ENCODE results near the gene RFPL2. TPM values are rescaled to one million over a fixed set of nuclear protein-coding genes. Genes with fewer than 3 reads are reported as not detected.
"Not testable (repeated sequence)": the region's sequence is repeated elsewhere in the genome, so short reads cannot be mapped to it uniquely, and the experiment has no call there.

Gene RFPL2
- total RNA-seq, 1 experiment from 2014 or later: 0.30 TPM

DNA sequence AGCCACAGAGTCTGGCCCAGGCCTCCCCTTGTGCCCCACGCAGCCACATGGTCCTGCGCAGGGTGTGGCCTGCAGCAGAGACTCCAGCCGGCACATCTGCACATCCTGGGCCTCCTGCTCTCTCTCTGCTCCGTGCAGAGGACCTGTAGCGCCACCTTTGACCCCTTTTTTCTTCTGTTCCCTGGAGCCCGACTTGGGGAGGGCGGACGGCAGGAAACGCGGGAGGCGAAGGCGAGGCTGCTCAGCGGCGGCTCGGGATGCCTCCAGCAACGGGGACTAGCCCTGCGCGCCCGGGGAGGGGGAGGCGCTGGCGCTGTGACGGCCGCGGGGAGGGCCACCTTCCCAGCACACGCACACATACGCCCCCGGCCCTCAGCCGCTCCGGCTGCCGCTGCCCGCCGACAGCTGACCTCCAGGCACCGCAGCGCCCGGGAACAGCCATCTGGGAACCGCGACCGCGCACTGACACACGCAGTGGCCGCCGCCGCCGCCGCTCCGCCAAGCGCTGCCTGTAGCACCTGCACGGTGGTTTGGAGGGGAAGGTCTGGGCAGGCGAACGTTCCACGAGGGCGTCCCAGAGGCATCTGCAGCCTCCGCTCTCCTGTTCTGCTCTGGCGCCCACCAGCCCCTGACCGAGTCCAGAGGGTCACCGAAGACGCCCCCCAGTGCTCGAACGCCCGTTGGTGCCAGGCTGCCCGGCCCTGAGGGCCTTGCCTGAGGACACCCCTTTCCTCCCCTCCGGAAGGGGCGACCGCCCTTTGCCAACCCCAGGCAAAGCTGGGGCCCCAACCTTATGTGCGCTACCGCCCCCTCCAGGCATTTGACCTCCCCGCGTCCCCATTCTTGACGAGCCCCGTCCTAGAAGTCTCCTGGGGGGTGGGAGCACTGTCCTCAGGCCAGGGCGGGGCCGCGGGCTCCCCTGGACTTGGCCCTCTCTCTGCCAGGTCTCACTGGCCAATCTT is 28.9 kb downstream of the RFPL2 start:
- no peak for DNase-seq (ENCODE audit: extremely low read depth, low read depth)

DNA sequence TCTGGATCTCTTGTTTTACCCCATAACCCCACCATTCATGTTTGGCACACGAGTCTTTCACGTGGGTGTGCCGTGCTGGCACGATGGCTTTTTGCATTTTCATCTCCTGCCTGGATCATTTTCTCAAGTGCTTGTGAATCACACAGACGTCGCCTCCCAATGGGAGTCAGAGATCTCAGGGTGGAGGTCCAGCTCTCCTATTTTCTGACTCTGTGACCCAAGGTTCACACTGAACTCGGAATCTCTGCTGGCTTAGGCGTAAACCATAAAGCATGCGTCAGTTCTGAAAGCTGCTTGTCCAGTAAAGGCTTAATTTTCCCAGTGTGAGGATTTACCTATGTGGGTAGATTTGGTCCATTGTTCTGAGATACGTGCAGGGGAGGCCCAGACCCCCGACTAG is 29.8 kb downstream of the RFPL2 start:
- no peak for DNase-seq (ENCODE audit: extremely low read depth, low read depth)

DNA sequence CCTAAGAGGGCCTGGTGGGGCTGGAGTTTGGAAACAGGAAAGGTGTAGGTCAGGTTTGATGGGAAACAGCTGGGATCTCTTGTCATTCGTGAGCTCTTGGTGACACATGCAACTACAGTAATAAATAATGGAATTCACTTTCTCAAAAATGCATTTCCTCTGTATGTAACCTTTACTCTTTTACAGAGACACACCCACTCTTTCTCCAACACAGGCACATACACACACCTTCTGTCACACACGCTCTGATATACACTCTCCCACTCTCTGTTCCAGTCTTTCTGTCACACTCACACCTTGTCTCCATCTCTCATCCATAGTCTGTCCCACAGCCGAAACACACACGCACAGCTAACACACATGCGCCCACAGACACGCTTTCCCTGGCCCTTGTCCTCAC is 39.2 kb downstream of the RFPL2 start:
- no peak for DNase-seq (ENCODE audit: extremely low read depth, low read depth)

DNA sequence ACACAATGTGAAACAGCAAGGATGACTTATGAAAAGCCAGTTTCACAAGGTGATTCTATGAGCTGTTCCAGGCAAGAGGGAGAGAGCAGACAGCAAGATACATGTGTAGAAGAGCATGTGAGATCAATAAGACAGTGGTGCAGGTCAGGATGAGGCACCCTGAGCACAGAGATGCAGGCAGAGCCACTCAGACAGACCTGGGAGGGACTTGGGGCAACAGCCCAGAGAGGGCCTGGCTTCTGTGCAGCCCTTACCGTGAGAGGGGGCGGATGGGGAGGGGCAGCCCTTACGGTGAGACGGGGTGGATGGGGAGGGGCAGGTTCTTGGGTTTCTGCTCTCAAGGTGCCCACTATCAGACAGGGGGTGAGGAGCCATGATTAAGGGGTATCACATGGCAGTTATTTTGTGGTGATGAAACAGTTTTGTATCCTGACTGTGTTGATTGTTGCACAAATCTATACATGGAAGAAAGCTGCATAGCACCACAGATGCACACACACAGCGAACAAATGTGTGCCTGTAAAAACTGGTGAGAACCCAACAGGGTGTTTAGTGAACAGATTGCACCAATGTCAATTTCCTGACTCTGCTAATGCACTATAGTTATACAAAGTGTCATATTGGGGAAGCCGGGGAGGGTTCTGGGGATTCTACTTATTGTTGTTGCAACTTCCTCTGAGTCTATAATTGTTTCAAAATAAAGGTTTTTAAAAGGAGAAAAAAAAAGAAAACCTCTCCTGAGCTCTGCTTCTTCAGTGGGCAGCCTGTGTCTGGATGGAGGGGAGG is 40.6 kb downstream of the RFPL2 start:
- DNase-seq (ENCODE audit: extremely low read depth, low read depth): no peak

DNA sequence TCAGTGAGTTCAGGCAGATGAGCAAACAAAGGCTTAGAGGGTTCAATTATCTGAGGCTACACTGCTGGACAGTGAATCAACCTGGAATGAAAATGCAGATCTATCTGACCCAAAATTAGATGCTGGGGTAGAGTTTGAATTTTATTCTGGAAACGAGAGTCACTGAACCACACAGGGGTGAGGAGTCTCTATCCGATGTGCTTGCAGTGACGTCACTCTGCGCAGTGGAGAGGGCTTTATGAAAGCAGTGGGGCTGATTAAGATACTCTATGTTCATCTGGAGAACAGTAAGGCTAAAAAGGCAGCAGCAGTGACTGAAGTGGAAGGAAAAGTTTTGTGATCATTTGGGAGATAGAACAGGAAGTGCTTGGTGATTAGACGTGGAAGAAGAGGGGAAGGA is 44.5 kb downstream of the RFPL2 start:
- DNase-seq (ENCODE audit: extremely low read depth, low read depth): not testable (repeated sequence)

DNA sequence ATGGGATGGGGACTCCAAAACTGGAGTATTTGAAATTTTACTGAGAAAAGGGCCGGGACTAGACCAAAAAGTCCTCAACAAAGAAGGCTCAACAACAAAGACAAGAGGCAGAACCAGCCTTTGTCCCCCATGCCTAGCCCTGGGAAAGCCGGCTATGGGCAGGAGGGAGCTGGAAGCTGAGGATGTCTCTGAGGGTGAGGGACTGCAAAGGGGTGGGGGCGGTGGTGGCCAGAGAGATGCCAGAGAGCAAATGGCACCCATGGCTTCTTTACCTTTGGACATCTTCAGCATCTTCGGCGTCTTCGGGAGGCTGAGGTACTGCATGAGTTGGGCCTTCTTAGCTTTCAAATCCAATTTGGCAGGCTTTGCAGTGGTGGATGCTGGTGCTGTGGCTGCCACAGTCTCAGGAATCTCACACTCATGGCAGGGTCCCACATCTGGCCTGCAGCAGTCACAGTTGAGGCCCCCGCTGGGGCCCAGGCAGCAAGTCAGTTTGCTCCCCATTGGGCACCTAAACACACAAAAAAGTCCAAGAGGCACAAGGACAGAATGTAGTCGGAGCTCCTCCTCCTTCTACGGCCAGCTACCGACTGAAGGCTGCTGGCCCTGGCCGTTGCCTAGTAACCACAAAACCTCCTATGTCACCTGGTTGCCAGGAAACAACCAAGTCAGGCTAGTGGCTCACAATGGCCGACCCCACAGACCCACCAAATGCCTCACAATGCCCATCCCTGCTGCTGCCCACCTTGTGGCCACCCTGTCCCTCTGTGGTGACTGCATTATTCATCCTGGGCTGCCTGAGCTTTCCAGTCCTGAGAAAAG is 46.0 kb downstream of the RFPL2 start, which contains the start of gene C22orf42:
TSS of gene C22orf42 (minus strand) at position 592 of the 822 bp plus-strand sequence. CDS start at position 504, 88 bp downstream.
- no peak for DNase-seq (ENCODE audit: extremely low read depth, low read depth)

DNA sequence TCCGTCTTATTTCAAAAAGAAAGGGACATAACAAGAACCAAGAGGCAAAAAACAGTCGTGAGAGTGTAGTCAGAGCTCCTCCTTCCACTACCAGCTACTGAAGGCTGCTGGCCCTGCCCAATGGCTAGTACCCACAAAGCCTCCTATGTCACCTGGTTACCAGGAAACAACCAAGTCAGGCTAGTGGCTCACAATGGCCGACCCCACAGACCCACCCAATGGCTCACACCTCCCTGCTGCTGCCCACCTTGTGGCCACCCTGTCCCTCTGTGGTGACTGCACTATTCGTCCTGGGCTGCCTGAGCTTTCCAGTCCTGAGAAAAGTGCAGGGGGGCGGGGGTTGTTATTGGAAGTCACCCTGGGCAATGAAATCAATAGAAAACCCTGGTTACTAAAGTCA is 47.2 kb downstream of the RFPL2 start:
- not testable (repeated sequence) for DNase-seq (ENCODE audit: extremely low read depth, low read depth)

DNA sequence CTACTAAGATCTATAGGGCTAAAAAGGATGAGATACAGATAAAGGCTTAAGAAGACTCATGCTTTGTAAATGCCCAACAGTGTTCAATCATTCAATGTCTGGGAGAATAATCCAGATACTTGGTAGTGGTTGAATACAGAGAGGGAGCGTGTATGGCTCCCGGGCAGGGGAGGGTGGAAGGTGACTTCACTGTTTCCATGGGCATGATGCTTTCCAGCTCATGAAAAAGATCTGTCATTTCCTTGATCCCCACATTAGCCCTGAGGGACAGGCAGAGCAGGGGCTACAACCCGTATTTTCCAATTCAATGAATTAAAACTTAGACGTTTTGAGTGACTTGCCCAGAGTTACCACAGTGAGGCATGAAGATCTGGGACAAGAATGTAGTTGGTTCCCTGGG is 50.1 kb downstream of the RFPL2 start:
- not testable (repeated sequence) for DNase-seq (ENCODE audit: extremely low read depth, low read depth)

DNA sequence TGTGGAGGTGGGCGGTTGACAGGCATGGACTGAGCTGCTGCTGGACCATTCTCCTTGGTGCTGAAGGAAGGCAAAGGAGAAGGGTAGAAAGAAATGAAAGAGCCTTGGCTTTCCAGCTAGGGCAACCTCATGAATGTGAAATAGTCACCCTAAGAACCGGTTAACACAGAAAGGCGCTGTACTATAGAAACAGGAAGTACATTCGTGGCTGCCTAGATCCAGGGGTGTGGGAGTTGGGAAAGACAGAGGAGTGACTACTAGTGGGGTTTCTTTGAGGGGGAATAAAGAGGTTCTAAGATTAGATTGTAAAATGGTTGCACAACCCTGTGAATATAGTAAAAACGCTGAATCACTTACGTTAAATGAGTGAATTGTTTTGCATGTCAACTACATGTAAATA is 53.2 kb downstream of the RFPL2 start:
- DNase-seq (ENCODE audit: extremely low read depth, low read depth): not testable (repeated sequence)

DNA sequence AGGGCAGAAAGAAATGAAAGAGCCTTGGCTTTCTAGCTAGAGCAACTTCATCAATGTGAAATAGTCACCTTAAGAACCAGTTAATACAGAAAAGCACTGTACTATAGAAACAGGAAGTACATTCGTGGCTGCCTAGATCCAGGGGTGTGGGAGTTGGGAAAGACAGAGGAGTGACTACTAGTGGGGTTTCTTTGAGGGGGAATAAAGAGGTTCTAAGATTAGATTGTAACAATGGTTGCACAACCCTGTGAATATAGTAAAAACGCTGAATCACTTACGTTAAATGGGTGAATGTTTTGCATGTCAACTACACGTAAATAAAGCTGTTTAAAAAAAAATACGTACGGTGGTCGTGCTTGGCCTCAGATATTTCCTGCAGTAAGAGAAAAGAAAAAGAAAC is 54.2 kb downstream of the RFPL2 start:
- DNase-seq (ENCODE audit: extremely low read depth, low read depth): not testable (repeated sequence)

DNA sequence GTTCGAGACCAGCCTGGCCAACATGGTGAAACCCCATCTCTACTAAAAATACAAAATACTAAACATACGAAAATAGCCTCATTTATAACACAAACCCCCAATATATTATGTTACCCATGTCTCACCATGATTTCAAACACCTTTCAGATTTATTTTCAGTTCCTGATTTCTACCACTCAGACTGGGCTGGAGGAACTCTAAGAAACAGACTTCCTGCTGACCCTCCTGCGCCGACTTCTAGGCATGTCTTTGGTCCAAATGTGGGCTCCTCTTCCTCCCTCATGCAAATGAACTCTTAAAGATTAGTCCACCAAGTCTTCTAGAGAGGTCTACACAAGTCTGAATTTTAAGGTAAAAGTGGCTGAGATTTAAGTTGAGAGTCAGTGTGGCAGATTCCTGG is 56.5 kb downstream of the RFPL2 start:
- DNase-seq (ENCODE audit: extremely low read depth, low read depth): not testable (repeated sequence)

DNA sequence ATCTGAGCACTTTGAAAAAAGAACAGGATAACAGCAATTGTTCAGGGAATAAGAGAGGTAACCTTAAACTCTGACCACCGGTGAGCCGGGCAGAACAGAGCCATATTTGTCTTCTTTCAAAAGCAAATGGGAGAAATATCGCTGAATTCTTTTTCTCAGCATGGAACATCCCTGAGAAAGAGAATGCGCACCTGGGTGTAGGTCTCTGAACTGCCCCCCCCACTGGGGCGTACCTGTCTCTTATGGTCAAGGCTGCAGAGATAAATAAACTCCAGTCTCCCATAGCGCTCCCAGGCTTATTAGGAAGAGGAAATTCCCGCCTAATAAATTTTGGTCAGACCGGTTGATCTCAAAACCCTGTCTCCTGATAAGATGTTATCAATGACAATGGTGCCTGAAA is 57.7 kb downstream of the RFPL2 start:
- not testable (repeated sequence) for DNase-seq (ENCODE audit: extremely low read depth, low read depth)

DNA sequence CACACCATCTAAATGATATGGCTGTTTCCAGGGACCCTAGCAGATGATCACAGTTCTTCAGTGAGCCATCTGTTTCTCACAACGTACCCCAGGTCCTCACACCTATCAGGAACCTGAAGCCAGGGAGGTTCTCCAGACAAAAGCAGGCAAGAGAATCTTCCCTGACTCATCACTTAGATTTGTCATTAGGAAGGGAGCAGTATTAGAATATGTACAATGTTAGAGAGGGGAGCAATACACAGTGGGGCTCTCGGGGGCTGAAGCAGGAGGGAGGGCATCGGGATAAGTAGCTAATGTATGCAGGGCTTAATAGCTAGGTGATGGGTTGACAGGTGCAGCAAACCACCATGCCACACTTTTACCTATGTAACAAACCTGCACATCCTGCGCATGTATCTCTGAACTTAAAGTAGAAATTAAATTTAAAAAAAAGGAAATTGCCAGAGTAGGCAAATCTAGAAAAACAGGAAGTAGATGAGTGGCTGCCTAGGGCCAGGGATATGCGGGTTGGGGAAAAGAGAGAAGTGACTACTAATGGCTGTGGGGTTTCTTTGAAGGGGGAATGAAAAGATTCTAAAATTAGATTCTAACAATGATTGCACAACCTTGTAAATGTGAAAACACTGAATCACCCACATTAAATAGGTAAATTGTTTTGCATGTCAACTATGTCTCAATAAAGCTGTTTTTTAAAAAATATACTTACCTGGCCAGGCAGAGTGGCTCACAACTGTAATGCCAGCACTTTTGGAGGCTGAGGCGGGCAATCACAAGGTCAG is 60.2 kb downstream of the RFPL2 start:
- no peak for DNase-seq (ENCODE audit: extremely low read depth, low read depth)

DNA sequence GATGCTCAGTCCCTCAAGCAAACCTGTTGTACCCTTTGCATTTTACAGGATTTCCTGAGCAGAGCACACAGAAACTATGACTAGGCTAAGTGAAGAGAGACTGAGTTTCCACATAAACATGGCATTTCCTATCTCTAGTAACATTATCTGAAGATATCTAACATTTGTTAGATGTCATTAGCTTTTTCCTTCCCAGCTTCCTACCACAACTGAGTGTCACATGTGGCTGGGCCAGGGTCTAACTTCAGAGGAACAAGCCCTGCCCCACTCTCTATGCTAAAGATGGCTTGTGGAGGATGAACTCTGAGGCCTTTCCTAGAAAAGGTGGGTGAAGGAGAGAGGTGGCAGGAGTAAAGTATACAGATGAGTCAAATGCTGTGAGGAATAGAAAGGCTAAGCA is 62.3 kb downstream of the RFPL2 start:
- no peak for DNase-seq (ENCODE audit: extremely low read depth, low read depth)

DNA sequence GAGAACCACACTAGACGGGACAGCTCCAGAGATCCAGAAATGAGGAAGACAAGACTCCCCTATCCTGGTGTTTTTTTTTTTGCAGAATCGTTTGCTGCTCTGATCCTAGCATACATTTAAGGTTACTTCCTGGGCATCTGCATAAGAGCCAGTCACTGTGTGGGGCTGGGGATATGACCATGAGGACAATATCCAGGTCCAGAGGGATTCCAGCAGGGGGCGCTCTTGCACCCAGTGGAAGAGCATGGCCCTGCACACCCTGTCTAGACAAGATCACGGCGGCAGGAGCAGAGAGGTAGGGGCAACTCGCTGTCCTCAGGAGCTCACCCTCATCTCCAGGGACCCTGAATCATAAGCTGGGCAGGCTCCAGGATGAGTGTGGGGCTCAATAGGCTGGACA is 64.2 kb downstream of the RFPL2 start:
- DNase-seq (ENCODE audit: extremely low read depth, low read depth): not testable (repeated sequence)

Small RNA genes lying within 50 kb of the gene (small RNA-seq; reads per million reads assigned to genes)
- gene RF02171: 0 reads per million in 2 experiments

Other genes starting within 250 kb of the RFPL2 start
- not detected in 2 replicates for gene SLC5A1, start 161.8 kb downstream of the RFPL2 start, total RNA-seq (2014; rRNA removed; shearing (Covaris generic))
- gene C22orf42, start 45.8 kb downstream of the RFPL2 start, total RNA-seq (2014; rRNA removed; shearing (Covaris generic)): not detected in 2 replicates
- gene SLC5A4, start 50.3 kb upstream of the RFPL2 start, total RNA-seq (2014; rRNA removed; shearing (Covaris generic)): not detected in 2 replicates
- not detected in 2 replicates for gene RFPL3, start 152.8 kb upstream of the RFPL2 start, total RNA-seq (2014; rRNA removed; shearing (Covaris generic))
- gene RTCB, start 207.2 kb upstream of the RFPL2 start, total RNA-seq (2014; rRNA removed; shearing (Covaris generic)): 75.7 and 76.9 TPM in 2 replicates